ENCODE measurements around the gene GSTM2.

GRCh38 chr1:109717729-109718128 lies 49.9 kb downstream of the GSTM2 start:
- TF ChIP-seq GATA3 (IDR thresholded peaks at IDR 0.05; ENCODE audit: low read depth, low read length) (no peak), GATA2 (IDR thresholded peaks at IDR 0.05; ENCODE audit: low read depth, low read length) (no peak)

All from SH-SY5Y (cell line).